Peyer's patch (tissue), 4 donors: ENCODE measurements around the gene OR2G3. TPM values are rescaled to one million over a fixed set of nuclear protein-coding genes. Genes with fewer than 3 reads are reported as not detected.

Experiments
- DNase-seq, 3 donors: peaks; one replicate each; pipeline ENCODE4 v3.0.0-alpha.2; 2017 to 2019
- H3K27ac ChIP-seq, 4 donors: fragments of 200-600 bp; sonication (generic); one replicate each; pipeline ENCODE4 v1.5.1; 2016 to 2019
- H3K27me3 ChIP-seq, 2 donors: fragments of 200-600 bp; sonication (generic); one replicate each; pipeline ENCODE4 v1.5.1; 2019
- H3K36me3 ChIP-seq, 3 donors: fragments of 200-600 bp; sonication (generic); one replicate each; pipeline ENCODE4 v1.5.1; 2016 to 2019
- H3K4me1 ChIP-seq, 4 donors: fragments of 200-600 bp; sonication (generic); one replicate each; pipeline ENCODE4 v1.5.1; 2016 to 2019
- H3K4me3 ChIP-seq, 4 donors: fragments of 200-600 bp; sonication (generic); 1 replicate in 3 of 4; 2 replicates in 1 of 4; pipeline ENCODE4 v1.5.1; 2016 to 2019; ENCODE audit warnings: mild to moderate bottlenecking in 1 of 4
- H3K9me3 ChIP-seq, 4 donors: fragments of 200-600 bp; sonication (generic); one replicate each; pipeline ENCODE4 v1.5.1; 2016 to 2019; ENCODE audit warnings: mild to moderate bottlenecking in 1 of 4
- POLR2A ChIP-seq, 2 donors: fragments of 450-650 bp; IDR thresholded peaks; one replicate each; pipeline ENCODE4 v1.5.1; 2017; ENCODE audit warnings: antibody characterized with exemption in 2 of 2, mild to moderate bottlenecking in 2 of 2, moderate library complexity in 2 of 2
- total RNA-seq, 4 donors: library from RNA; depleted of rRNA; stranded (reverse); fragments of >200 nt; gene quantifications; one replicate each; pipeline ENCODE4 v1.1.0, GENCODE V29; 2016
- TF ChIP-seq, protein P1 (sequence below), 6 experiments: fragments of 450-650 bp in 4 of 6; fragments of 200-600 bp in 2 of 6; sonication (generic) in 1 of 6; IDR thresholded peaks; one replicate each; pipeline ENCODE4 v1.5.1; 2017 to 2019; ENCODE audit warnings: antibody characterized with exemption in 6 of 6, mild to moderate bottlenecking in 3 of 6, moderate library complexity in 1 of 6

The OR2G3 gene
- total RNA-seq, 4 donors from 2014 or later, result not detected

DNA sequence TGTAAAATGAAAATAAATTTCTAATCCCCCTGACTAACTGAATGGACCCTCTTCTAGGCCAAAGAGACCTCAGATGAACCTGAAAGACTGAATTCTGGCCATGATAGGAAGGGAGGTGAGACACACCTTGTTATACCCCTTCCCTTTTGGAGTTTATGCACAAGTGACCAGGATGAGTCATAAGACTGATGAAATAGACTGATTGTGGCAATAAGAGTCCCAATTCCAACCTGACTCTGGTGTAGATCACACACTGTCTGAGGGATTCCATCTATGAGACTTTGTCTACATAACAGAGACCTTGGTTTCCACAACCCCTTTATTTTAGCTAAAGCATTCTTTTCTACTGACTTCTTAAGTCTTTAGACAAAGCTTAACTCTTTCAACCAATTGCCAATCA, 30.7 kb upstream of the OR2G3 start:
- TF ChIP-seq, protein P1, sequence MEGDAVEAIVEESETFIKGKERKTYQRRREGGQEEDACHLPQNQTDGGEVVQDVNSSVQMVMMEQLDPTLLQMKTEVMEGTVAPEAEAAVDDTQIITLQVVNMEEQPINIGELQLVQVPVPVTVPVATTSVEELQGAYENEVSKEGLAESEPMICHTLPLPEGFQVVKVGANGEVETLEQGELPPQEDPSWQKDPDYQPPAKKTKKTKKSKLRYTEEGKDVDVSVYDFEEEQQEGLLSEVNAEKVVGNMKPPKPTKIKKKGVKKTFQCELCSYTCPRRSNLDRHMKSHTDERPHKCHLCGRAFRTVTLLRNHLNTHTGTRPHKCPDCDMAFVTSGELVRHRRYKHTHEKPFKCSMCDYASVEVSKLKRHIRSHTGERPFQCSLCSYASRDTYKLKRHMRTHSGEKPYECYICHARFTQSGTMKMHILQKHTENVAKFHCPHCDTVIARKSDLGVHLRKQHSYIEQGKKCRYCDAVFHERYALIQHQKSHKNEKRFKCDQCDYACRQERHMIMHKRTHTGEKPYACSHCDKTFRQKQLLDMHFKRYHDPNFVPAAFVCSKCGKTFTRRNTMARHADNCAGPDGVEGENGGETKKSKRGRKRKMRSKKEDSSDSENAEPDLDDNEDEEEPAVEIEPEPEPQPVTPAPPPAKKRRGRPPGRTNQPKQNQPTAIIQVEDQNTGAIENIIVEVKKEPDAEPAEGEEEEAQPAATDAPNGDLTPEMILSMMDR (IDR thresholded peaks at IDR 0.05), result no peak
- no peak for TF ChIP-seq POLR2A (IDR thresholded peaks at IDR 0.05)
- no peaks in the 10 kb centered on the region for H3K36me3 ChIP-seq
- H3K9me3 ChIP-seq, result peaks cover 0 to 3% (median 0%) of the 10 kb centered on the region in 4 donors
- no peak overlapping the region for H3K27ac ChIP-seq
- no peak overlapping the region for H3K4me3 ChIP-seq
- DNase-seq, result no peak
- H3K4me1 ChIP-seq, result no peaks in the 10 kb centered on the region
- H3K27me3 ChIP-seq, result no peaks in the 10 kb centered on the region

- TF ChIP-seq, protein P1 (IDR thresholded peaks at IDR 0.05), result peak in 3 of 6 experiments; percentile 15 to 23 (median 22)
- no peak for TF ChIP-seq POLR2A (IDR thresholded peaks at IDR 0.05)
- no peak overlapping the region for H3K4me3 ChIP-seq
- no peak overlapping the region for H3K27ac ChIP-seq
- no peak for DNase-seq
- H3K36me3 ChIP-seq, result no peaks in the 10 kb centered on the region
- H3K4me1 ChIP-seq, result no peaks in the 10 kb centered on the region
- no peaks in the 10 kb centered on the region for H3K9me3 ChIP-seq
- H3K27me3 ChIP-seq, result no peaks in the 10 kb centered on the region
Observed at GRCh38 chr1:247576514-247576913, 28.9 kb upstream of the OR2G3 start.

- H3K36me3 ChIP-seq, result no peaks in the 10 kb centered on the region
- no peaks in the 10 kb centered on the region for H3K9me3 ChIP-seq
- H3K4me1 ChIP-seq, result no peaks in the 10 kb centered on the region
- H3K27me3 ChIP-seq, result no peaks in the 10 kb centered on the region
- no peak overlapping the region for H3K4me3 ChIP-seq
- TF ChIP-seq POLR2A (IDR thresholded peaks at IDR 0.05), result no peak
- TF ChIP-seq, protein P1 (IDR thresholded peaks at IDR 0.05), result no peak
- H3K27ac ChIP-seq, result no peak overlapping the region
- DNase-seq, result no peak
Observed at GRCh38 chr1:247578946-247579460, 26.4 kb upstream of the OR2G3 start.

DNA sequence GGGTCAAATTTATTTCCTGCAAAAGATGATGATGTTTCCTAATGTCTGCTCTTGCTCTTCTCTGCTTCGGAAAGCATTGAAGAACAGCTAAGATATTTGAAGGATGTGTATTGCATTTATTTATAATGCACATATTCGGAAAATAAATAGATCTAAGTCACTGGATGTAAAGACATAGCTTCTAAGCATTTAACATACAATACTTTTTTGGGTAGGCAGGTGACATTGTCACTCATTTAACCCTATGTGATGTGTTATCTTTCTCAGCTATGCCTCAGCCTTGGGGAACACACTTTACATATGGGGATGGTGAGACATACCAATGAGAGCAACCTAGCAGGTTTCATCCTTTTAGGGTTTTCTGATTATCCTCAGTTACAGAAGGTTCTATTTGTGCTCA, 17.3 kb upstream of the OR2G3 start, which contains the start of gene OR2G2:
Gene OR2G2 (plus strand): TSS at position 301 of the 400 bp plus-strand sequence. CDS start 0 bp downstream, at position 301.
- no peak within 1 kb of the TSS for H3K27ac ChIP-seq
- no peak for DNase-seq
- no peaks in the 10 kb centered on the region for H3K36me3 ChIP-seq
- H3K9me3 ChIP-seq, result no peaks in the 10 kb centered on the region
- no peak for TF ChIP-seq POLR2A (IDR thresholded peaks at IDR 0.05)
- TF ChIP-seq, protein P1 (IDR thresholded peaks at IDR 0.05), result no peak
- H3K4me3 ChIP-seq, result no peak within 1 kb of the TSS
- no peaks in the 10 kb centered on the region for H3K4me1 ChIP-seq
- H3K27me3 ChIP-seq, result no peaks in the 10 kb centered on the region

DNA sequence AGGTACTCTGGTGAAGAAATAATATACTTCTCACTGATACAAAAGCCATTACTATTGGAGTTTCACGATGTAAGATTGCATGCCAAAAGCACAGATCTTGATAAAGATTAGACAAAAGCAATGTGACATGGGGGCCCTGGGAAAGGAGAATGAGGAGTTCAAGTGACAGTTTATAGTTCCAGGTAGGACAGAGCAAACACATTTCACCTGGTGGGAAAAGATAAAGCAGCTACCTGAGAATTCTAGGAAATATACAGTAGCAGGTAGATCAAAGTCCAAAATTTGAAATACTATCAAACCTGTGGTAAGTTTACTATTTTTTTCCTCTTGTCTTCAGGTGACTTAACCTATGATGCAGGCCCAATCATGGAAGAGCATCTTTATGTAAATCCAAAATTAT, 8.0 kb downstream of the OR2G3 start:
- no peak for DNase-seq
- no peaks in the 10 kb centered on the region for H3K9me3 ChIP-seq
- H3K4me3 ChIP-seq, result no peak overlapping the region
- TF ChIP-seq, protein P1 (IDR thresholded peaks at IDR 0.05), result no peak
- no peak for TF ChIP-seq POLR2A (IDR thresholded peaks at IDR 0.05)
- H3K27me3 ChIP-seq, result no peaks in the 10 kb centered on the region
- H3K4me1 ChIP-seq, result no peaks in the 10 kb centered on the region
- no peaks in the 10 kb centered on the region for H3K36me3 ChIP-seq
- no peak overlapping the region for H3K27ac ChIP-seq

DNA sequence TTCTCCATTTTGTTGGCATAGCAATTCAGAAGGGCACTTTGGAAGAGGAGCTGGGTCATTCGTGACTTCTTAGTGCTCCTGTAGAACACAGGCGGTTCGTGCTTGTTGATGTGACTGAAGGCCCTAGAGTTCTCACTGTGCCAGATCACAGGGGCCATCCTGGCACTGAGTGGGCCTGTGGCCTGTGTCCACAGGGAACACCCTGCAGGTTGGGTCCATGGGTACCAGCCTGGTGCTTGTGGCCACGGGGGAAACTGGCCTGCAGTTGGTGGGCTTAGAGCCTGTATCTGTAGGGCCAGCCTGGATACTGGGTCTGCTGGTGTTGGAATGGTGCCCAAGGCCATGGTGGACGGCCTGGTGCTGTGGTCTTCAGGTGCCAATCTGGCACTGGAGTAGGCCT, 9.2 kb downstream of the OR2G3 start:
- H3K27ac ChIP-seq, result no peak overlapping the region
- no peaks in the 10 kb centered on the region for H3K36me3 ChIP-seq
- no peak for DNase-seq
- H3K9me3 ChIP-seq, result no peaks in the 10 kb centered on the region
- no peak for TF ChIP-seq POLR2A (IDR thresholded peaks at IDR 0.05)
- TF ChIP-seq, protein P1 (IDR thresholded peaks at IDR 0.05), result no peak
- no peak overlapping the region for H3K4me3 ChIP-seq
- H3K27me3 ChIP-seq, result no peaks in the 10 kb centered on the region
- H3K4me1 ChIP-seq, result no peaks in the 10 kb centered on the region
